ENCODE measurements around the gene SELENOV.

Gene SELENOV

DNA sequence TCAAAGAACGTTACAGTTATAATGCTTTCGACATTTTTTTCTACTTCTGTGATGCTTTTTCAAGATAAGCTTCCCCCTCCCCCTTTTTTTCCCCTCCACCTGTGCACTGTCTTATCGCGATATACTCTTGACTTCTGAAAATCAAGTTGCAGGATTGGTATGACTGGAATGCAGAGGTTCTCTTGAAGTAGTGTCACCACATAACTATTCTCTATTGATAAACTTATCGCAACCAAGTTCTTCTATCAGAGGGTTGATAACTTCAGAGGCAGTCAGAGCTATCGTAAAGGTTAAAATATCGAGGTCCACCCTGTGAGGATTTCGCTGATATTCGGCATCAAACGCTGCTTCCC lies 24.2 kb downstream of the SELENOV start:
- Histone ChIP-seq H3K9me3 (ENCODE audit: control insufficient read depth, insufficient read depth, low read depth, low read length) (no peaks in the 10 kb centered on the region), H3K4me3 (ENCODE audit: low read depth, low read length) (peak overlapping the region; percentile 83), H3K36me3 (ENCODE audit: control insufficient read depth in 2 of 2, insufficient read depth in 1 of 2, low read length in 2 of 2) (peaks cover 2 to 27% of the 10 kb centered on the region in 2 experiments), H3K27ac (ENCODE audit: extremely low read depth, low read depth, low read length) (peak overlapping the region; percentile 97), H3K4me1 (ENCODE audit: control insufficient read depth, insufficient read depth, low read length) (peaks cover 16% of the 10 kb centered on the region)
- ChIA-PET POLR2A (interaction anchor here (0.6 to 2.3 kb wide), 6 partner anchors 10 to 148 kb away, joined by 3 to 30 read pairs (median 5); partner anchors contain the start of genes MED29, PAF1, RPS16 and TIMM50), CTCF (interaction anchor here (0.7 to 2.5 kb wide), 16 partner anchors 10 to 435 kb away, joined by 3 to 30 read pairs (median 4); no protein-coding TSS in a partner anchor)
- TF ChIP-seq KLF10 (tag by site-specific recombination; IDR thresholded peaks at IDR 0.05) (0 out of 2 replicates have a peak, but pooled peaks have one; percentile 10), ZEB2 (tag by site-specific recombination; IDR thresholded peaks at IDR 0.05) (peak; percentile 76), WT1 (tag by site-specific recombination; IDR thresholded peaks at IDR 0.05) (0 out of 2 replicates have a peak, but pooled peaks have one; percentile 20), ZNF626 (tag by site-specific recombination; IDR thresholded peaks at IDR 0.05) (no peak), GLIS2 (tag by site-specific recombination; IDR thresholded peaks at IDR 0.05) (no peak), GLIS1 (tag by site-specific recombination; IDR thresholded peaks at IDR 0.05) (0 out of 2 replicates have a peak, but pooled peaks have one; percentile 11), ZNF24 (tag by site-specific recombination; IDR thresholded peaks at IDR 0.05) (no peak), ZFP37 (tag by site-specific recombination; IDR thresholded peaks at IDR 0.05) (peak; percentile 75; the same call in 1 of the 2 replicates), ZNF274 (IDR thresholded peaks at IDR 0.05; ENCODE audit: low read length) (no peak), ZNF274 (tag by site-specific recombination; IDR thresholded peaks at IDR 0.05; ENCODE audit: borderline replicate concordance) (no peak), ZNF391 (tag by site-specific recombination; IDR thresholded peaks at IDR 0.05; ENCODE audit: borderline replicate concordance, low read depth) (peak; percentile 30; the same call in 1 of the 2 replicates), ZFP3 (tag by site-specific recombination; IDR thresholded peaks at IDR 0.05; ENCODE audit: low read depth) (0 out of 2 replicates have a peak, but pooled peaks have one; percentile 22), ZNF747 (tag by site-specific recombination; IDR thresholded peaks at IDR 0.05) (no peak), ZNF501 (tag by site-specific recombination; IDR thresholded peaks at IDR 0.05) (peak; percentile 72; the same call in 1 of the 2 replicates), ZNF37A (tag by site-specific recombination; IDR thresholded peaks at IDR 0.05) (no peak), SP7 (tag by site-specific recombination; IDR thresholded peaks at IDR 0.05) (no peak; the same call in 1 of the 2 replicates), SCRT2 (tag by site-specific recombination; IDR thresholded peaks at IDR 0.05) (peak; percentile 81)
- TF ChIP-seq, protein P1, sequence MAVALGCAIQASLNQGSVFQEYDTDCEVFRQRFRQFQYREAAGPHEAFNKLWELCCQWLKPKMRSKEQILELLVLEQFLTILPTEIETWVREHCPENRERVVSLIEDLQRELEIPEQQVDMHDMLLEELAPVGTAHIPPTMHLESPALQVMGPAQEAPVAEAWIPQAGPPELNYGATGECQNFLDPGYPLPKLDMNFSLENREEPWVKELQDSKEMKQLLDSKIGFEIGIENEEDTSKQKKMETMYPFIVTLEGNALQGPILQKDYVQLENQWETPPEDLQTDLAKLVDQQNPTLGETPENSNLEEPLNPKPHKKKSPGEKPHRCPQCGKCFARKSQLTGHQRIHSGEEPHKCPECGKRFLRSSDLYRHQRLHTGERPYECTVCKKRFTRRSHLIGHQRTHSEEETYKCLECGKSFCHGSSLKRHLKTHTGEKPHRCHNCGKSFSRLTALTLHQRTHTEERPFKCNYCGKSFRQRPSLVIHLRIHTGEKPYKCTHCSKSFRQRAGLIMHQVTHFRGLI (tag by site-specific recombination; IDR thresholded peaks at IDR 0.05) = no peak
- TF ChIP-seq, protein P2, sequence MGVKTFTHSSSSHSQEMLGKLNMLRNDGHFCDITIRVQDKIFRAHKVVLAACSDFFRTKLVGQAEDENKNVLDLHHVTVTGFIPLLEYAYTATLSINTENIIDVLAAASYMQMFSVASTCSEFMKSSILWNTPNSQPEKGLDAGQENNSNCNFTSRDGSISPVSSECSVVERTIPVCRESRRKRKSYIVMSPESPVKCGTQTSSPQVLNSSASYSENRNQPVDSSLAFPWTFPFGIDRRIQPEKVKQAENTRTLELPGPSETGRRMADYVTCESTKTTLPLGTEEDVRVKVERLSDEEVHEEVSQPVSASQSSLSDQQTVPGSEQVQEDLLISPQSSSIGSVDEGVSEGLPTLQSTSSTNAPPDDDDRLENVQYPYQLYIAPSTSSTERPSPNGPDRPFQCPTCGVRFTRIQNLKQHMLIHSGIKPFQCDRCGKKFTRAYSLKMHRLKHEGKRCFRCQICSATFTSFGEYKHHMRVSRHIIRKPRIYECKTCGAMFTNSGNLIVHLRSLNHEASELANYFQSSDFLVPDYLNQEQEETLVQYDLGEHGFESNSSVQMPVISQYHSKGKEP (tag by site-specific recombination; IDR thresholded peaks at IDR 0.05) = peak; percentile 12; the same call in 1 of the 2 replicates
- TF ChIP-seq, protein P3, sequence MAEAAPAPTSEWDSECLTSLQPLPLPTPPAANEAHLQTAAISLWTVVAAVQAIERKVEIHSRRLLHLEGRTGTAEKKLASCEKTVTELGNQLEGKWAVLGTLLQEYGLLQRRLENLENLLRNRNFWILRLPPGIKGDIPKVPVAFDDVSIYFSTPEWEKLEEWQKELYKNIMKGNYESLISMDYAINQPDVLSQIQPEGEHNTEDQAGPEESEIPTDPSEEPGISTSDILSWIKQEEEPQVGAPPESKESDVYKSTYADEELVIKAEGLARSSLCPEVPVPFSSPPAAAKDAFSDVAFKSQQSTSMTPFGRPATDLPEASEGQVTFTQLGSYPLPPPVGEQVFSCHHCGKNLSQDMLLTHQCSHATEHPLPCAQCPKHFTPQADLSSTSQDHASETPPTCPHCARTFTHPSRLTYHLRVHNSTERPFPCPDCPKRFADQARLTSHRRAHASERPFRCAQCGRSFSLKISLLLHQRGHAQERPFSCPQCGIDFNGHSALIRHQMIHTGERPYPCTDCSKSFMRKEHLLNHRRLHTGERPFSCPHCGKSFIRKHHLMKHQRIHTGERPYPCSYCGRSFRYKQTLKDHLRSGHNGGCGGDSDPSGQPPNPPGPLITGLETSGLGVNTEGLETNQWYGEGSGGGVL (tag by site-specific recombination; IDR thresholded peaks at IDR 0.05) = peak; percentile 42
- TF ChIP-seq, protein P4, sequence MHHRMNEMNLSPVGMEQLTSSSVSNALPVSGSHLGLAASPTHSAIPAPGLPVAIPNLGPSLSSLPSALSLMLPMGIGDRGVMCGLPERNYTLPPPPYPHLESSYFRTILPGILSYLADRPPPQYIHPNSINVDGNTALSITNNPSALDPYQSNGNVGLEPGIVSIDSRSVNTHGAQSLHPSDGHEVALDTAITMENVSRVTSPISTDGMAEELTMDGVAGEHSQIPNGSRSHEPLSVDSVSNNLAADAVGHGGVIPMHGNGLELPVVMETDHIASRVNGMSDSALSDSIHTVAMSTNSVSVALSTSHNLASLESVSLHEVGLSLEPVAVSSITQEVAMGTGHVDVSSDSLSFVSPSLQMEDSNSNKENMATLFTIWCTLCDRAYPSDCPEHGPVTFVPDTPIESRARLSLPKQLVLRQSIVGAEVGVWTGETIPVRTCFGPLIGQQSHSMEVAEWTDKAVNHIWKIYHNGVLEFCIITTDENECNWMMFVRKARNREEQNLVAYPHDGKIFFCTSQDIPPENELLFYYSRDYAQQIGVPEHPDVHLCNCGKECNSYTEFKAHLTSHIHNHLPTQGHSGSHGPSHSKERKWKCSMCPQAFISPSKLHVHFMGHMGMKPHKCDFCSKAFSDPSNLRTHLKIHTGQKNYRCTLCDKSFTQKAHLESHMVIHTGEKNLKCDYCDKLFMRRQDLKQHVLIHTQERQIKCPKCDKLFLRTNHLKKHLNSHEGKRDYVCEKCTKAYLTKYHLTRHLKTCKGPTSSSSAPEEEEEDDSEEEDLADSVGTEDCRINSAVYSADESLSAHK (tag by site-specific recombination; IDR thresholded peaks at IDR 0.05) = 0 out of 2 replicates have a peak, but pooled peaks have one; percentile 17
- TF ChIP-seq, protein P5, sequence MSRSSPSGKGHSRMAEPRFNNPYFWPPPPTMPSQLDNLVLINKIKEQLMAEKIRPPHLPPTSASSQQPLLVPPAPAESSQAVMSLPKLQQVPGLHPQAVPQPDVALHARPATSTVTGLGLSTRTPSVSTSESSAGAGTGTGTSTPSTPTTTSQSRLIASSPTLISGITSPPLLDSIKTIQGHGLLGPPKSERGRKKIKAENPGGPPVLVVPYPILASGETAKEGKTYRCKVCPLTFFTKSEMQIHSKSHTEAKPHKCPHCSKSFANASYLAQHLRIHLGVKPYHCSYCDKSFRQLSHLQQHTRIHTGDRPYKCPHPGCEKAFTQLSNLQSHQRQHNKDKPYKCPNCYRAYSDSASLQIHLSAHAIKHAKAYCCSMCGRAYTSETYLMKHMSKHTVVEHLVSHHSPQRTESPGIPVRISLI (tag by site-specific recombination; IDR thresholded peaks at IDR 0.05) = peak; percentile 87
- TF ChIP-seq, protein P6, sequence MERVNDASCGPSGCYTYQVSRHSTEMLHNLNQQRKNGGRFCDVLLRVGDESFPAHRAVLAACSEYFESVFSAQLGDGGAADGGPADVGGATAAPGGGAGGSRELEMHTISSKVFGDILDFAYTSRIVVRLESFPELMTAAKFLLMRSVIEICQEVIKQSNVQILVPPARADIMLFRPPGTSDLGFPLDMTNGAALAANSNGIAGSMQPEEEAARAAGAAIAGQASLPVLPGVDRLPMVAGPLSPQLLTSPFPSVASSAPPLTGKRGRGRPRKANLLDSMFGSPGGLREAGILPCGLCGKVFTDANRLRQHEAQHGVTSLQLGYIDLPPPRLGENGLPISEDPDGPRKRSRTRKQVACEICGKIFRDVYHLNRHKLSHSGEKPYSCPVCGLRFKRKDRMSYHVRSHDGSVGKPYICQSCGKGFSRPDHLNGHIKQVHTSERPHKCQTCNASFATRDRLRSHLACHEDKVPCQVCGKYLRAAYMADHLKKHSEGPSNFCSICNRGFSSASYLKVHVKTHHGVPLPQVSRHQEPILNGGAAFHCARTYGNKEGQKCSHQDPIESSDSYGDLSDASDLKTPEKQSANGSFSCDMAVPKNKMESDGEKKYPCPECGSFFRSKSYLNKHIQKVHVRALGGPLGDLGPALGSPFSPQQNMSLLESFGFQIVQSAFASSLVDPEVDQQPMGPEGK (tag by site-specific recombination; IDR thresholded peaks at IDR 0.05) = 0 out of 2 replicates have a peak, but pooled peaks have one; percentile 5
- TF ChIP-seq, protein P7, sequence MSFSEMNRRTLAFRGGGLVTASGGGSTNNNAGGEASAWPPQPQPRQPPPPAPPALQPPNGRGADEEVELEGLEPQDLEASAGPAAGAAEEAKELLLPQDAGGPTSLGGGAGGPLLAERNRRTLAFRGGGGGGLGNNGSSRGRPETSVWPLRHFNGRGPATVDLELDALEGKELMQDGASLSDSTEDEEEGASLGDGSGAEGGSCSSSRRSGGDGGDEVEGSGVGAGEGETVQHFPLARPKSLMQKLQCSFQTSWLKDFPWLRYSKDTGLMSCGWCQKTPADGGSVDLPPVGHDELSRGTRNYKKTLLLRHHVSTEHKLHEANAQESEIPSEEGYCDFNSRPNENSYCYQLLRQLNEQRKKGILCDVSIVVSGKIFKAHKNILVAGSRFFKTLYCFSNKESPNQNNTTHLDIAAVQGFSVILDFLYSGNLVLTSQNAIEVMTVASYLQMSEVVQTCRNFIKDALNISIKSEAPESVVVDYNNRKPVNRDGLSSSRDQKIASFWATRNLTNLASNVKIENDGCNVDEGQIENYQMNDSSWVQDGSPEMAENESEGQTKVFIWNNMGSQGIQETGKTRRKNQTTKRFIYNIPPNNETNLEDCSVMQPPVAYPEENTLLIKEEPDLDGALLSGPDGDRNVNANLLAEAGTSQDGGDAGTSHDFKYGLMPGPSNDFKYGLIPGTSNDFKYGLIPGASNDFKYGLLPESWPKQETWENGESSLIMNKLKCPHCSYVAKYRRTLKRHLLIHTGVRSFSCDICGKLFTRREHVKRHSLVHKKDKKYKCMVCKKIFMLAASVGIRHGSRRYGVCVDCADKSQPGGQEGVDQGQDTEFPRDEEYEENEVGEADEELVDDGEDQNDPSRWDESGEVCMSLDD (tag by site-specific recombination; IDR thresholded peaks at IDR 0.05) = no peak
